ENCODE results near the gene GATAD1. TPM values are rescaled to one million over a fixed set of nuclear protein-coding genes. Genes with fewer than 3 reads are reported as not detected.

GATAD1 gene
- total RNA-seq, 1 experiment from 2014 or later: 26.0 TPM

- Mint-ChIP-seq H3K27ac (ENCODE audit: unreplicated experiment) (no peak overlapping the region), H3K4me1 (ENCODE audit: low read depth, unreplicated experiment) (no peaks in the 10 kb centered on the region)
- no TSS peak for BruUV-seq (replicated peaks)
Measured at GRCh38 chr7:92485267-92485892, 38.1 kb downstream of the GATAD1 start.

GRCh38 chr7:92485974-92486373 lies 38.7 kb downstream of the GATAD1 start:
- Mint-ChIP-seq H3K36me3 (ENCODE audit: insufficient read depth, unreplicated experiment) (no peaks in the 10 kb centered on the region), H3K4me3 (ENCODE audit: low read depth, unreplicated experiment) (no peak overlapping the region), H3K9me3 (ENCODE audit: low read depth, unreplicated experiment) (no peaks in the 10 kb centered on the region), H3K27me3 (ENCODE audit: unreplicated experiment) (no peaks in the 10 kb centered on the region), H3K4me1 (ENCODE audit: low read depth, unreplicated experiment) (no peaks in the 10 kb centered on the region), H3K27ac (ENCODE audit: unreplicated experiment) (no peak overlapping the region)
- intact Hi-C loops (cut with micrococcal nuclease; ENCODE audit: unreplicated experiment): no loop called here
- no peak for TF ChIP-seq CTCF (IDR thresholded peaks at IDR 0.05; ENCODE audit: unreplicated experiment)
- CTCF ChIA-PET: no interaction called here
- no TSS peak for BruUV-seq (replicated peaks)
- DNase-seq: no peak

More at GRCh38 chr7:92485267-92485892, 38.1 kb downstream of the GATAD1 start:
- no peaks in the 10 kb centered on the region for H3K27me3 Mint-ChIP-seq (ENCODE audit: unreplicated experiment)
- no peak overlapping the region for H3K4me3 Mint-ChIP-seq (ENCODE audit: low read depth, unreplicated experiment)
- H3K36me3 Mint-ChIP-seq (ENCODE audit: insufficient read depth, unreplicated experiment): no peaks in the 10 kb centered on the region
- TF ChIP-seq CTCF (IDR thresholded peaks at IDR 0.05; ENCODE audit: unreplicated experiment): no peak
- intact Hi-C loops (cut with micrococcal nuclease; ENCODE audit: unreplicated experiment): no loop called here
- no peaks in the 10 kb centered on the region for H3K9me3 Mint-ChIP-seq (ENCODE audit: low read depth, unreplicated experiment)
- no peak for DNase-seq
- CTCF ChIA-PET: no interaction called here

GRCh38 chr7:92487804-92488203 lies 40.5 kb downstream of the GATAD1 start:
- no peak overlapping the region for H3K4me3 Mint-ChIP-seq (ENCODE audit: low read depth, unreplicated experiment)
- no peaks in the 10 kb centered on the region for H3K27me3 Mint-ChIP-seq (ENCODE audit: unreplicated experiment)
- no peaks in the 10 kb centered on the region for H3K9me3 Mint-ChIP-seq (ENCODE audit: low read depth, unreplicated experiment)
- CTCF ChIA-PET: no interaction called here
- intact Hi-C loops (cut with micrococcal nuclease; ENCODE audit: unreplicated experiment): no loop called here
- no peak for DNase-seq
- no peaks in the 10 kb centered on the region for H3K4me1 Mint-ChIP-seq (ENCODE audit: low read depth, unreplicated experiment)
- no peaks in the 10 kb centered on the region for H3K36me3 Mint-ChIP-seq (ENCODE audit: insufficient read depth, unreplicated experiment)
- no TSS peak for BruUV-seq (replicated peaks)
- no peak overlapping the region for H3K27ac Mint-ChIP-seq (ENCODE audit: unreplicated experiment)
- no peak for TF ChIP-seq CTCF (IDR thresholded peaks at IDR 0.05; ENCODE audit: unreplicated experiment)

GRCh38 chr7:92489634-92490033 lies 42.4 kb downstream of the GATAD1 start:
- intact Hi-C loops (cut with micrococcal nuclease; ENCODE audit: unreplicated experiment): no loop called here
- no peaks in the 10 kb centered on the region for H3K36me3 Mint-ChIP-seq (ENCODE audit: insufficient read depth, unreplicated experiment)
- no peak for TF ChIP-seq CTCF (IDR thresholded peaks at IDR 0.05; ENCODE audit: unreplicated experiment)
- H3K9me3 Mint-ChIP-seq (ENCODE audit: low read depth, unreplicated experiment): no peaks in the 10 kb centered on the region
- no peak overlapping the region for H3K27ac Mint-ChIP-seq (ENCODE audit: unreplicated experiment)
- H3K4me3 Mint-ChIP-seq (ENCODE audit: low read depth, unreplicated experiment): no peak overlapping the region
- DNase-seq: no peak
- no peaks in the 10 kb centered on the region for H3K27me3 Mint-ChIP-seq (ENCODE audit: unreplicated experiment)
- BruUV-seq (replicated peaks): no TSS peak
- no peaks in the 10 kb centered on the region for H3K4me1 Mint-ChIP-seq (ENCODE audit: low read depth, unreplicated experiment)
- CTCF ChIA-PET: no interaction called here

Measured in Calu3 (cell line).